ENCODE measurements around the gene PARN. TPM values are rescaled to one million over a fixed set of nuclear protein-coding genes. Genes with fewer than 3 reads are reported as not detected.
"Not testable (repeated sequence)": the region's sequence is repeated elsewhere in the genome, so short reads cannot be mapped to it uniquely, and the experiment has no call there.

The PARN gene
- total RNA-seq, 1 donor from 2014 or later = 16.8 TPM

GRCh38 chr16:14559809-14560241 is 70.2 kb downstream of the PARN start:
- Histone ChIP-seq H3K4me3 (no peak overlapping the region), H3K36me3 (peaks cover 1% of the 10 kb centered on the region), H3K4me1 (peaks cover 28% of the 10 kb centered on the region), H3K9me3 (replicated peaks) (no peaks in the 10 kb centered on the region), H3K27me3 (ENCODE audit: low read depth) (no peaks in the 10 kb centered on the region), H3K27ac (replicated peaks) (peak overlapping the region; percentile 40)
- no peak for DNase-seq
- no peak for TF ChIP-seq CTCF (IDR thresholded peaks at IDR 0.05; ENCODE audit: borderline replicate concordance)
- intact Hi-C loops (cut with micrococcal nuclease) = no loop called here

- intact Hi-C loops (cut with micrococcal nuclease) = no loop called here
- TF ChIP-seq CTCF (IDR thresholded peaks at IDR 0.05; ENCODE audit: borderline replicate concordance) = no peak
- Histone ChIP-seq H3K4me3 (no peak overlapping the region), H3K27ac (replicated peaks) (no peak overlapping the region), H3K36me3 (peaks cover 33% of the 10 kb centered on the region), H3K9me3 (replicated peaks) (no peaks in the 10 kb centered on the region), H3K27me3 (ENCODE audit: low read depth) (no peaks in the 10 kb centered on the region), H3K4me1 (peaks cover 10% of the 10 kb centered on the region)
- no peak for DNase-seq
Observed at GRCh38 chr16:14553447-14553846, 76.6 kb downstream of the PARN start.

GRCh38 chr16:14549789-14550153 is 80.3 kb downstream of the PARN start:
- DNase-seq = no peak
- H3K4me1 ChIP-seq = peaks cover 10% of the 10 kb centered on the region
- no peaks in the 10 kb centered on the region for H3K27me3 ChIP-seq (ENCODE audit: low read depth)
- intact Hi-C loops (cut with micrococcal nuclease) = no loop called here
- peaks cover 38% of the 10 kb centered on the region for H3K36me3 ChIP-seq
- TF ChIP-seq CTCF (IDR thresholded peaks at IDR 0.05; ENCODE audit: borderline replicate concordance) = no peak
- H3K4me3 ChIP-seq = no peak overlapping the region
- H3K27ac ChIP-seq (replicated peaks) = peak overlapping the region; percentile 66
- H3K9me3 ChIP-seq (replicated peaks) = no peaks in the 10 kb centered on the region

GRCh38 chr16:14548933-14549788 is 80.9 kb downstream of the PARN start:
- no peaks in the 10 kb centered on the region for H3K9me3 ChIP-seq (replicated peaks)
- DNase-seq = no peak
- no peaks in the 10 kb centered on the region for H3K27me3 ChIP-seq (ENCODE audit: low read depth)
- peak overlapping the region; percentile 66 for H3K27ac ChIP-seq (replicated peaks)
- intact Hi-C loops (cut with micrococcal nuclease) = no loop called here
- peaks cover 35% of the 10 kb centered on the region for H3K36me3 ChIP-seq
- peaks cover 10% of the 10 kb centered on the region for H3K4me1 ChIP-seq
- H3K4me3 ChIP-seq = no peak overlapping the region
- no peak for TF ChIP-seq CTCF (IDR thresholded peaks at IDR 0.05; ENCODE audit: borderline replicate concordance)

GRCh38 chr16:14545346-14545884 is 84.6 kb downstream of the PARN start:
- no peak for TF ChIP-seq CTCF (IDR thresholded peaks at IDR 0.05; ENCODE audit: borderline replicate concordance)
- Histone ChIP-seq H3K27me3 (ENCODE audit: low read depth) (no peaks in the 10 kb centered on the region), H3K9me3 (replicated peaks) (peaks cover 9% of the 10 kb centered on the region), H3K4me3 (no peak overlapping the region), H3K4me1 (peaks cover 10% of the 10 kb centered on the region), H3K36me3 (peaks cover 28% of the 10 kb centered on the region), H3K27ac (replicated peaks) (no peak overlapping the region)
- intact Hi-C loops (cut with micrococcal nuclease) = no loop called here
- no peak for DNase-seq

GRCh38 chr16:14544846-14545245 is 85.2 kb downstream of the PARN start:
- H3K4me3 ChIP-seq; H3K4me1 ChIP-seq; H3K27ac ChIP-seq (replicated peaks); intact Hi-C loops (cut with micrococcal nuclease); DNase-seq; H3K27me3 ChIP-seq (ENCODE audit: low read depth); H3K9me3 ChIP-seq (replicated peaks): not testable (repeated sequence)
- H3K36me3 ChIP-seq = peaks cover 28% of the 10 kb centered on the region
